ENCODE measurements around the gene GPR143.
A peak's percentile ranks its signal among the peaks of the same experiment; 100 is the strongest.

The GPR143 gene

GRCh38 chrX:9737363-9737762 lies 28.3 kb downstream of the GPR143 start:
- ChIA-PET CTCF (no interaction called here), POLR2A (ENCODE audit: low non-redundant PET) (no interaction called here)
- DNase-seq (ENCODE audit: low spot score), result peak; percentile 6
- no peak for TF ChIP-seq CTCF (conservative IDR thresholded peaks at IDR 0.05; ENCODE audit: low read depth)
- H3K27ac ChIP-seq, result no peak overlapping the region

GRCh38 chrX:9730752-9731151 lies 34.9 kb downstream of the GPR143 start:
- POLR2A ChIA-PET (ENCODE audit: low non-redundant PET), result no interaction called here

GRCh38 chrX:9730078-9730477 lies 35.6 kb downstream of the GPR143 start:
- ChIA-PET CTCF (no interaction called here), POLR2A (ENCODE audit: low non-redundant PET) (no interaction called here)
- DNase-seq (ENCODE audit: low spot score), result no peak
- H3K27ac ChIP-seq, result no peak overlapping the region
- no peak for TF ChIP-seq CTCF (conservative IDR thresholded peaks at IDR 0.05; ENCODE audit: low read depth)

More at GRCh38 chrX:9730752-9731151, 34.9 kb downstream of the GPR143 start:
- no peak for TF ChIP-seq CTCF (conservative IDR thresholded peaks at IDR 0.05; ENCODE audit: low read depth)
- CTCF ChIA-PET, result no interaction called here
- DNase-seq (ENCODE audit: low spot score), result peak; percentile 1
- no peak overlapping the region for H3K27ac ChIP-seq

- H3K27ac ChIP-seq, result no peak overlapping the region
- ChIA-PET POLR2A (ENCODE audit: low non-redundant PET) (no interaction called here), CTCF (interaction anchor here (0.6 kb wide), 1 partner anchor 71 kb away, joined by 3 read pairs; no protein-coding TSS in a partner anchor)
- DNase-seq (ENCODE audit: low spot score), result no peak
- TF ChIP-seq CTCF (conservative IDR thresholded peaks at IDR 0.05; ENCODE audit: low read depth), result no peak
These were observed 36.3 kb downstream of the GPR143 start for GRCh38 chrX:9729171-9729885.

- H3K27ac ChIP-seq, result no peak overlapping the region
- ChIA-PET CTCF (no interaction called here), POLR2A (ENCODE audit: low non-redundant PET) (no interaction called here)
- TF ChIP-seq CTCF (conservative IDR thresholded peaks at IDR 0.05; ENCODE audit: low read depth), result no peak
- DNase-seq (ENCODE audit: low spot score), result no peak
These were observed 37.4 kb downstream of the GPR143 start for GRCh38 chrX:9728261-9728660.

GRCh38 chrX:9724711-9725110 lies 40.9 kb downstream of the GPR143 start:
- CTCF ChIA-PET, result no interaction called here

More at GRCh38 chrX:9724711-9725110, 40.9 kb downstream of the GPR143 start:
- no peak for DNase-seq (ENCODE audit: low spot score)
- POLR2A ChIA-PET (ENCODE audit: low non-redundant PET), result no interaction called here
- TF ChIP-seq CTCF (conservative IDR thresholded peaks at IDR 0.05; ENCODE audit: low read depth), result no peak
- H3K27ac ChIP-seq, result no peak overlapping the region
